ENCODE data around the gene PDE6A. TPM values are rescaled to one million over a fixed set of nuclear protein-coding genes. Genes with fewer than 3 reads are reported as not detected.

PDE6A gene
- total and polyA plus RNA-seq, 2 donors (not counting 3 experiments of a cell fraction or from before 2014, with no cell fraction given): not detected

- TF ChIP-seq EZH2 (IDR thresholded peaks at IDR 0.05; ENCODE audit: borderline replicate concordance, low read depth, low read length, severe bottlenecking): no peak
- TF ChIP-seq POLR2A (IDR thresholded peaks at IDR 0.05; ENCODE audit: low read depth, low read length): no peak
- no peak for TF ChIP-seq MAX (IDR thresholded peaks at IDR 0.05; ENCODE audit: insufficient read depth, insufficient read length)
- TF ChIP-seq JUN (IDR thresholded peaks at IDR 0.05; ENCODE audit: borderline replicate concordance, insufficient read depth, insufficient read length, low read depth): no peak
- no peak for TF ChIP-seq CTCF (IDR thresholded peaks at IDR 0.05; ENCODE audit: extremely low read depth in 1 of 2, insufficient read depth in 1 of 2, low read depth in 1 of 2, low read length in 2 of 2)
- TF ChIP-seq MYC (IDR thresholded peaks at IDR 0.05; ENCODE audit: low read depth, low read length): no peak
- no peak for TF ChIP-seq GATA2 (IDR thresholded peaks at IDR 0.05; ENCODE audit: insufficient read depth, insufficient read length, low read depth, low read length)
- TF ChIP-seq FOS (IDR thresholded peaks at IDR 0.05; ENCODE audit: borderline replicate concordance, insufficient read depth, low read length): no peak
- TF ChIP-seq POLR2AphosphoS5 (IDR thresholded peaks at IDR 0.05; ENCODE audit: insufficient read depth, low read depth, low read length): no peak
- Histone ChIP-seq H3K4me3 (replicated peaks in 1 of 3; ENCODE audit: insufficient read depth in 1 of 3, low read depth in 1 of 3, low read length in 3 of 3) (no peak overlapping the region), H3K27me3 (ENCODE audit: control insufficient read depth in 2 of 2, insufficient read depth in 2 of 2, low read length in 2 of 2) (peaks cover 0 to 2% of the 10 kb centered on the region in 2 experiments), H3K79me2 (ENCODE audit: control insufficient read depth, insufficient read depth, low read length) (no peaks in the 10 kb centered on the region), H3K4me1 (ENCODE audit: control insufficient read depth, extremely low read depth, insufficient read depth, low read length) (peaks cover 12% of the 10 kb centered on the region), H3K27ac (ENCODE audit: insufficient read depth, low read depth, low read length) (no peak overlapping the region), H3K9me3 (replicated peaks; ENCODE audit: control insufficient read depth, insufficient read depth, low read length) (no peaks in the 10 kb centered on the region), H3K4me2 (ENCODE audit: insufficient read depth, low read length) (no peak overlapping the region), H3K36me3 (ENCODE audit: control insufficient read depth in 2 of 2, extremely low read depth in 1 of 2, insufficient read depth in 2 of 2, low read length in 2 of 2) (no peaks in the 10 kb centered on the region), H4K20me1 (replicated peaks; ENCODE audit: control insufficient read depth, extremely low read depth, insufficient read depth, low read length) (no peaks in the 10 kb centered on the region), H3K9me1 (replicated peaks; ENCODE audit: control insufficient read depth, extremely low read depth, insufficient read depth, low read length) (no peaks in the 10 kb centered on the region), H2AFZ (ENCODE audit: low read depth, low read length) (no peak overlapping the region), H3K9ac (replicated peaks; ENCODE audit: extremely low read depth, insufficient read depth, low read length) (no peak overlapping the region)
- CTCF ChIA-PET: interaction anchor here (0.6 to 1.2 kb wide), 4 partner anchors 8 to 64 kb away, joined by 3 to 6 read pairs (median 4); no protein-coding TSS in a partner anchor
- dilution Hi-C loops (cut with MboI; ENCODE audit: extremely low pct_ligation_motif_present, low sequenced_read_pairs): no loop called here
- DNase-seq (ENCODE audit: low read depth, low spot score): no peak
- intact Hi-C loops (cut with micrococcal nuclease): no loop called here
- POLR2A ChIA-PET: no interaction called here
- FAIRE-seq: no peak
- no TSS peak for BruUV-seq (replicated peaks)
These were observed 33.6 kb downstream of the PDE6A start for GRCh38 chr5:149911031-149911430.
